PC-3 (cell line): ENCODE data around the gene TBC1D5.

Source experiments
- CTCF ChIP-seq: fragments of 300-600 bp; sonication (generic); conservative IDR thresholded peaks from 2 replicates; pipeline ENCODE4 v1.5.1; 2017; ENCODE audit warnings: antibody characterized with exemption, low read depth, mild to moderate bottlenecking, low read length
- EZH2 ChIP-seq: fragments of 300-600 bp; sonication (generic); IDR thresholded peaks from one replicate; pipeline ENCODE4 v1.6.1; 2017; ENCODE audit warnings: antibody characterized with exemption, mild to moderate bottlenecking, low read length; ENCODE audit not compliant: unreplicated experiment
- EZH2phosphoT487 ChIP-seq: fragments of 300-600 bp; sonication (generic); IDR thresholded peaks from 2 replicates; pipeline ENCODE4 v1.6.1; 2018; ENCODE audit warnings: mild to moderate bottlenecking, antibody characterized with exemption, low read length, borderline replicate concordance

- TF ChIP-seq CTCF (no peak), EZH2phosphoT487 (no peak), EZH2 (no peak)
These were observed 444.4 kb downstream of the TBC1D5 start for GRCh38 chr3:17298038-17298437.
